NCI-H1105 (cell line): ENCODE measurements around the gene CNIH1.
"Not testable (repeated sequence)": the region's sequence is repeated elsewhere in the genome, so short reads cannot be mapped to it uniquely, and the experiment has no call there.

Experiments used
- DNase-seq: peaks from one replicate; lab custom pipeline; 2025; lab: John Stamatoyannopoulos, UW

Gene CNIH1

DNA sequence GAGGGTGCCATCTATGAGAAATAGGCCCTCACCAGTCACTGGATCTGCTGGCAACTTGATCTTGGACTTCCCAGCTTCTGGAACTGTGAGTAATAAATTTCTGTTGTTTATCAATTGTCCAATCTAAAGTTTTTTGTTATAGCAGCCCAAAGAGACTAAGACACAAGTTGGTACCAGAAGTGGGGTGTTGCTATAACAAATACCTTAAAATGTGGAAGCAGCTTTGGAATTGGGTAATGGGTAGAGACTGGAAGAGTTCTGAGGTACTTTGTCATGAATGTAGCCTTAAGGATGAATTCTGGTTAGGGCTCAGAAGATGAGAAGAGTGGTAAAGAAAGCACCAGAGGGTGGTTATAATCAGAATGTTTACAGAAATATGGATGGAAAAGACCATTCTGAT, 26.1 kb upstream of the CNIH1 start:
- DNase-seq = no peak

DNA sequence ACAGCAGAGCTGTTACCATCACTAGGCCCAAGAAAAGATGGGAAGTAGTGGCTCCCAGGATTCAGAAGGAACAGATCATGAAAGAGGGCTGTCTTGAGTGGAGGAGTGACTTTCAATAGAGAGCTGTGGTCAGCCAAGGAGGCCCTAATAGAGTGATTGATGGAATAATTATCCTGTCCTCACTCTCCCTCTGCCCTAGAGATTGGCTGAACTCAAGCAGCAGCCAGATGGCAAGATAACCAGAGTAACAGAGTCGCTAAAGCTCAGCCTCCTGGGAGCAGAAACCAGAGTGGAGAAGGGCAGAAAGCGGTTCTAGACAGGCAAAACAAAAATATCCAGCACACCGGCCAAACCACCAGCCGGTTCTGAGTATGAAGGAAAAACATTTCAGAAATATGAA, 24.5 kb upstream of the CNIH1 start:
- DNase-seq = no peak

DNA sequence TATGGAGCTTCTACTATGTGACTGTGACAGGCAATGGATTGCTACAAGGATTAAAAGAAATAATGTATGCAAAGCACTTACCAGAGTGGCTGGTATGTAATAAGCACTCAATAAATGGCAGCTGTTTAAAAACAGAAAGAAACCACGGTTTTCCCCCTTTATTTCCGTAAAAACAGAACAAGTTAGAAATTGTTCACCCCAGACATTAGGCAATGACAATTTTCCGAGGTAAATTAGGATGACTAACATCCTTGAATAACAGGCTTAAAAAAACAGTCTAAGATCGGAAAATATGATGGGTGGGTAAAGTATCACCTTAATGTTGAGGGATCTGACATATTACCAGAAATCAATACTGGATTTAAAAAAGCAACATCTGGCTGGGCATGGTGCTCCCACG, 20.9 kb upstream of the CNIH1 start:
- DNase-seq = no peak

DNA sequence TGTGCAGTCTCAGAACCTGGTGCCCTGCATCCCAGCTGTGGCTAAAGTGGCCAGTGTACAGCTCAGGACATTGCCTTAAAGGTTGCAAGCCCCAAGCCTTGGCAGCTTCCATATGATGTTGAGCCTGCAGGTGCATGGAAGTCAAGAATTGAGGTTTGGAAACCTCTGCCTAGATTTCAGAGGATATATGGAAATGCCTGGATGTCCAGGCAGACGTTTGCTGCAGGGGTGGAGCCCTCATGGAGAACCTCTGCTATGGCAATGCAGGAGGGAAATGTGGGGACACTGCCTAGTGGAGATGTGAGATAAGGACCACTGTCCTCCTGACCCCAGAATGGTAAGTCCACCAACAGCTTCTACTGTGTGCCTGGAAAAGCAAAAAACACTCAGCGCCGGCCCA, 17.9 kb upstream of the CNIH1 start:
- no peak for DNase-seq

DNA sequence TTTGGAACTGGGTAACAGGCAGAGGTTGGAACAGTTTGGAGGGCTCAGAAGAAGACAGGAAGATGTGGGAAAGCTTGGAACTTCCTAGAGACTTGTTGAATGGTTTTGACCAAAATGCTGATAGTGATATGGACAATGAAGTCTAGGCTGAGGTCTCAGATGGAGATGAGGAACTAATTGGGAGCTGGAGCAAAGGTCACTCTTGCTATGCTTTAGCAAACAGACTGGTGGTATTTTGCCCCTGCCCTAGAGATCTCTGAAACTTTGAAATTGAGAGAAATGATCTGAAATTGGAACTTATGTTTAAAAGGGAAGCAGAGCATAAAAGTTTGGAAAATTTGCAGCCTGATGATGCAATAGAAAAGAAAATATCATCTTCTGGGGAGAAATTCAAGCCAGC, 17.4 kb upstream of the CNIH1 start:
- DNase-seq = not testable (repeated sequence)

DNA sequence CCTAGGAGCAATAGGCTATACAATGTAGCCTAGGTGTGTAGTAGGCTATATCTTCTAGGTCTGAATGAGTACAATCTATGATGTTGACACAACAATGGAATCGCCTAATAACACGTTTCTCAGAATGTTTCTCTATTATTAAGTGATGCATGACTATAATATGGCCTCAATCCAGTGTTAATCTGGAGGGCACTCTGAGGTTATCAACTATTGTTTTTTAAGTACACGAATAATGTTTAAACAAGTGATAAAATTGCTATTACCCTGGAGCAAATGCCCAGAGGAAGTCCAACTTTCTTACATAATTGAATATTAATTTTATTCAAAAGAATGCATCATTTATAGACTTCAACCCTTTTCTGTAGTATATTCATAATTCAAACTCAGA, 16.4 kb upstream of the CNIH1 start:
- DNase-seq = no peak

DNA sequence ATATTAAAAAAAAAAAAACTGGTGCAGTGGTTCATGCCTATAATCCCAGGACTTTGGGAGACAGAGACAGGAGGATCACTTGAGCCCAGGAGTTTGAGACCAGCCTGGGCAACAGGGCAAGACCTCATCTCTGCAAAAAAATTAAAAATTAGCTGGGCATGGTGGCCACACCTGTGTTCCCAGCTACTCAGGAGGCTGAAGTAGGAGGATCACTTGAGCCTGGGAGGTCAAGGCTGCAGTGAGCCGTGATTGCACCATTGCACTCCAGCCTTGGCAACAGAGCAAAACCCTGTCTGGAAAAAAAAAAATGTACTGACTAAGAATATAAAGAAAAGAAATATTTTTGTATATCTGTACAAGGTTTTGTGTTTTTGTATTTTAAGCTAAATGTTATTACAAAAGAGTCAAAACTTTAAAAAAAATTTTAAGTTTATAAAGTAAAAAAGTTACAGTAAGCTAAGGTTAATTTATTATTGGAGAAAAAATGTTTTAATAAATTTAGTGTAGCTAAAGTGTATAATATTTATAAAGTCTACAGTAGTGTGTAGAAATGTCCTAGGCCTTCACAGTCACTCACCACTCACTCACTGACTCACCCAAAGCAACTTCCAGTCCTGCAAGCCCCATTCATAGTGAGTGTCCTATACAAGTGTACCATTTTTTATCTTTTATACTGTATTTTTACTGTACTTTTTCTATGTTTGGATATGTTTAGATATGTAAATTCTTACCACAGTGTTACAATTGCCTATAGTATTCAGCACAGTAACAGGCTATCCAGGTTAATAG, 15.8 kb upstream of the CNIH1 start:
- not testable (repeated sequence) for DNase-seq

DNA sequence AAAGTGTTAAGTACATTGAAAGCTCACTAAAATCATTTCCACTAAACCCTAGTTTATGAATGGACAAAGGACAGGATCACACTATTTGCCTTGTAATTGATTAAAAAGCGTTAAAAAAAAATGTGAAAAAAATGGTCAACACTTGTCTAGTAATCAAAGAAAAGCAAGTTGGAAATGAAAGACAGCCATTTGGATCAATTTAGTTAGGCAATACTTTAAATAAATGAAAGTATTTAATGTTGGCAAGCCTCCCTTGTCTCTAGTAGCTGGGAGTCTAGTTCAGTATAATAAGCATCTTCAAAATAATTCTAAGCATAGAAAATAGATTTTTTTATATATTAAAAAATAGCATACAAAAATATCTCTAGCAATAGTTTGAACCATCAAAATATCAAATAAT, 14.2 kb upstream of the CNIH1 start:
- no peak for DNase-seq

DNA sequence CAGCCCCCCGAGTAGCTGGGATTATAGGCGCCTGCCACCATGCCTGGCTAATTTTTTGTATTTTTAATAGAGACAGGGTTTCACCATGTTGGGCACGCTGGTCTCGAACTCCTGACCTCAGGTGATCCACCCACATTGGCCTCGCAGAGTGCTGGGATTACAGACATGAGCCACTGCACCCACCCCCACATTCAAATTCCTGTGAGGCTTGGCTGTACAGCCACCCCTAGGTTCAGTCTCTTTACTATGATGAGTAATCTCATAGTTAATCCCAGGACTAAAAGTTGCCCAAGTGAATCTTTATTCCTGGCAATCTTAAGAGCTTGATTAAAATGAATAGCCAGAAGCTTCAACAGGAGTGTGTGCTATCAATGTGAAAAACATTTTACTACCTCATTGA, 12.8 kb upstream of the CNIH1 start:
- not testable (repeated sequence) for DNase-seq

DNA sequence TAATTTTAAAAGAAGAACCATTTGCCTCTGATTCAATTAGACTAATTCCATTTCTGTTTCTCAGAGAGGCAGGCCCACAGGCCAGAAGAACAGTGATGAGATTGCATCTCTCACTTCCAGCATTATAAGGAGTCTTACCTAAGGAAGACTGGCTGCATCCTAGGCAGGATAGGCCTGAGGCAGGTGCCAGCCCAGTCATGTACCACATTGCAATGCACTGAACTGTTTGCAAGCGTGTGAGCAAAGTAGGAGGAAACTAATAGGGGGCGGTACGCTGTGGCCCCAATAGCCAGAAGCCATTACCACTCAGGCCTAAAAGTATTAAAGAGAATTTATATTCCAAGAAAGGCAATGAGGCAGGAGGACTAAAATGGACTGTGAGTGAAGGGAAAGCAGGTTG, 12.1 kb upstream of the CNIH1 start:
- DNase-seq = no peak

DNA sequence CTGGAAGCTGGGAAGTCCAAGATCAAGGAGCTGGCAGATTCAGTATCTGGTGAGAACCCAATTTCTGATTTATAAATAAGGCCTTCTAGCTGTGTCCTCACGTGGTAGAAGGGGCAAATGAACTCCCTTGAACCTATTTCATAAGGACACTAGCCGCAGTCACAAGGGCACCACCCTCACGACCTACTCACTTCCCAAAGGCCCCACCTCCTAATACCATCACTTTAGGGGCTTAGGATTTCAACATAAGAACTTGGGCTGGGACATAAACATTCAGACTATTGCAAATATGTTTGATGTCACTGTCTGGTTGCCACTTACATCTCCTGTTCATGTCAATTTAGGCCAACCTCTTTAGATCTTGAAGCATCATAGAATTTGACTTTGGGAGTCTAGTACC, 10.8 kb upstream of the CNIH1 start:
- DNase-seq = no peak

DNA sequence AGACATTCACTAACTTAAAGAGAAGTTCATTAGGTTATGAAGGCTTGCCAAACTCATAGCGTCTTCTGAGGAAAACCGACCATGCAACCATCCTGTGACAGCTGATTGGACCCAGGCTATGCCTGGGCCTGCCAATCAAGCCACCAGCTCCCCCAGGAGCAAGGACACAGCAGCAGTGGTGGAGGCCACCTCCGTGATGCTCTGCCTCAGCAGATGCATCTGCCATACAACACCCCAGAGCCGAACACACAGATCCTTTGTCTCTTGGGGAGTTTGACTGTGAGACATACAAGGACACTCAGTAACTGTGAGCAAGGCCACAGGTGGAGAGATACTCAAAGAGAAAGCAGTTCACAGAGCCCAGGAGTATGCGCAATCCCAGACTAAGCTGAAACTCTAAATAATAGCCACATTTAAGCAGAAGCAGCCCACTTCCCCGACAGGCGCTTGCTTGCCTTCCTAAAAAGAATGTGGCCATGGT, 10.0 kb upstream of the CNIH1 start:
- DNase-seq = no peak

DNA sequence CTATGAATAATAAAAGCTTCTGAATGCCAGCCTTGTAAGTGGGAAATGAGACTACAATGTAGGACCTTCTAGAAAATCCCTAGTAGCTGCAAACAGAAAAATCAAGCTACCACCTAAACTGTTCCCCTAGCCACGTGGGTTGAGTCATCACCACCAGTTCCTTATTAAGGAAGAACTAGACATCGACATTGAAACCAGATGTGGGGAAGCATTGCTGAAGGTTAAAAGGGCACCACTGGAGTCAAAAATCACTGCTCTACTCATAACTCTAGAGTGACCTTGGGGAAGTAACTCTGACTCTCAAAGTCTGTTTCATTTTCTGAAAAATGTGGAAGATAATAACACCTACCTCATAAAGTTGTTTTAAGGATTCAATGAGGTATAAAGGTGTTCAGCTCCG, 9.4 kb upstream of the CNIH1 start:
- no peak for DNase-seq

DNA sequence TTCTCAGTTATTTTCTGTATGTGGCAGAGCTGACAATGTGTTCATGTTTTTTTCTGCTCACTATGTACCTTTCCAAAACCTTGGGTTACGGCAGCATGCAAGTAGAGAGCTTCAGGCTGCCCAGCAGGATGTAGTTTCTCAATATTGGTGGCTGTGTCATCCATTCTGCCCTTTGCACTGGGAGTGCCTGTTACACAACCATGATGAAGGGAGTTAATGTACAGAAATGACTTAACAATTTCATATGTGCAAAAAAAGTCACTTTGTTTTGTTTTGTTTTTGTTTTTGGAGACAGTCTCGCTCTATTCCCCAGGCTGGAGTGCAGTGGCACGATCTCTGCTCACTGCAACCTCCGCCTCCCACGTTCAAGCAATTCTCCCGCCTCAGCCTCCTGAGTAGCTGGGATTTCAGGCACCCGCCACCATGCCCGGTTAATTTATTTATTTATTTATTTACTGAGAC, 6.1 kb upstream of the CNIH1 start:
- DNase-seq = no peak

DNA sequence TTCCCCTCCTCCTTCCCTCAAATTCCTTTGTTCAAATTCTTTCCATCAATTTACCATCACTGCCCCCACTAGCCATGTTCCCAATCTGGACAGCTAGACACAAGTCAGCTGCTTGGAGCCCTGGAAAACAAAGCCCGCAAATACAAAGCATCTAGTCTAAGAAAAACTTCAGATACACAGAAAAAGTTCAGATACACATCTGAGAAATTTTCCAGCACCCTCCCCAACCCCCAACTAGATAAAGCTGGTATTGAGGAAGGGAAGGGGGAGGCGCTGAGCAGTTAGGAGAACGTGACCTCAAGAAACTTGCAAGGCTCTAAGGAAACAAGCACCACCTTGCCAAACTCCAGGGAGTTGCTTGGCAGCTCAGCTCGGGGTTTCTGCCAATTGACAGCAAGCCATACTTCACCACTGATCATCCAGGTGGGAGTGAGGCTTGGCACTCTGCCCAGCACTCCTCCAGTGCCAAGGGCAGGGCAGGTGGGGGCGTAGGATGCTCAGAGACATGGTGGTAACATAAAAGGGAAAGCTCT, 5.1 kb upstream of the CNIH1 start:
- peak; percentile 93 for DNase-seq

DNA sequence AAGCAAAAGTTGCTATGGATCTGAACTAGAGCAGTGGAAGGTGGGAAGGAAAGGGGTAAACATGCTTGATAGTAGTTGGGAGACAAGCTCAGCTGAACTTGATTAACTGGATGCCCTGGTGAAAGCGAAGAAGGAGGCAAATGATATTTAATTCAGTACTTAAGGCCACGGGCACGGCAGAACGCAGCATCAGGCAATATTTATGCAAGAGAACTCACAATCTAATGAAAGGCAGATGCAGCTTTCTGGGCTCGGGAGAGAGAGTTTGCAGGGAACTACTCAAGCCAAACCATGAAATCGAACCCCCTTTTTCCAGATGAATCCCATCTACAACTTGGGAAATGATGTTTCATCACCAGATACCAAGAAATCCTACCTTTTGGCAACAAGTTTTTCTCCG, 3.5 kb upstream of the CNIH1 start:
- no peak for DNase-seq

DNA sequence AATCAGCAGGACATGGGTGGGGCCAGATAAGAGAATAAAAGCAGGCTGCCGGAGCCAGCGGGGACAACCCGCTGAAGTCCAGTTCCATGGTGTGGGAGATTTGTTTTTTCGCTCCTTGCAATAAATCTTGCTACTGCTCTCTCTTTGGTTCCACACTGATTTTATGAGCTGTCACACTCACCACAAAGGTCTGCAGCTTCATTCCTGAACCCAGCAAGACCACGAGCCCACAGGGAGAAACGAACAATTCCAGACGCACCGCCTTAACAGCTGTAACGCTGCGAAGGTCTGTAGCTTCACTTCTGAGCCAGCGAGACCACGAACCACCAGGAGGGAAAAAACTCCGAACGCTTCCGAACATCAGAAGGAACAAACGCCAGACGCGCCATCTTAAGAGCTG, 2.8 kb upstream of the CNIH1 start:
- no peak for DNase-seq

DNA sequence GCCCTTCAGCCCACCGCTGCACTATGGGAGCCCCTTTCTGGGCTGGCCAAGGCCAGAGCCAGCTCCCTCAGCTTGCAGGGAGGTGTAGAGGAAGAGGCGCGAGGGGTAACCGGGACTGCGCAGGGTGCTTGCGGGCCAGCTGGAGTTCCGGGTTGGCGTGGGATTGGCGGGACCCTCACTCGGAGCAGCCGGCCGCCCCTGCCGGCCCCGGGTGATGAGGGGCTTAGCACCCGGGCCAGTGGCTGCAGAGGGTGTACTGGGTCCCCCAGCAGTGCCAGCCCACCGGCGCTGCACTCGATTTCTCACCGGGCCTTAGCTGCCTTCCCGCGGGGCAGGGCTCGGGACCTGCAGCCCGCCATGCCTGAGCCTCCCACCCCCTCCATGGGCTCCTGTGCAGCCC, 1.8 kb upstream of the CNIH1 start:
- DNase-seq = not testable (repeated sequence)

DNA sequence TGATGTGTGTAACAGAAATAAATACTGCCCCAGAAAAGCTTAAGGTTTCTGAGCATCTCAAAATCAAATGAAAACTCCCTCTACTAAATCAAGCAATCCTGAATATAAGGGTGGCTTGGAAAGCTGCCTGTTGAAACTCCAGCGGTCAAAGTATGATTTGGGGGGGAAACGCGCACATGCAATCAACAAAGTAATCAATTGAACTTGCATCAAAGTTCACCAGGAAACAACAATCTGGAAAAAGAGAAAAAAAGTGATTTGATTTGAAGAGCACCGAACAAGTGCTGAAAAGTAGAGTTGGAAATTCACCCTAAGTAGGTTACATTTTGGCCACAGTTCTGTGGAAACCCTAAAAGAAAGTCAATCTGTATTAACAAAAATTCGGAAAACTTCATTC, 700 bp downstream of the CNIH1 start:
- DNase-seq = no peak

DNA sequence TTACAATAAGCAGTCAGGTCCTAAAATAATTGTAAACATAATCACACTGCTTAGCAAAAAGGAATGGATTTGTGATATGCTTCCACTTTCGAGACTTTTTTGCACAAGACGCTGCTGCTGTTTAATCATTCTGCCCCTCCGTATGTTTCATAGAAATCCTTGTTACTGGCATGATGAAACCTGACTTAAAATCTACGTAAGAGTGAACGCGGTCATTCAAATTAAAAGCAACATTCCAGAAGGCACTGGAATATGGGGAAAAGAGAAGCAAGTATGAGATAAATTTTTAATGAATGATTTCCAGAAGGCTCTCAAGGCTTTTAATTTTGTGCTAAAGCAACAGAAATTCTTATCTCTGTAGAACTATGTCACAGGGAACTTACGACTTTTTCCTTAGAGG, 1.1 kb downstream of the CNIH1 start:
- no peak for DNase-seq

DNA sequence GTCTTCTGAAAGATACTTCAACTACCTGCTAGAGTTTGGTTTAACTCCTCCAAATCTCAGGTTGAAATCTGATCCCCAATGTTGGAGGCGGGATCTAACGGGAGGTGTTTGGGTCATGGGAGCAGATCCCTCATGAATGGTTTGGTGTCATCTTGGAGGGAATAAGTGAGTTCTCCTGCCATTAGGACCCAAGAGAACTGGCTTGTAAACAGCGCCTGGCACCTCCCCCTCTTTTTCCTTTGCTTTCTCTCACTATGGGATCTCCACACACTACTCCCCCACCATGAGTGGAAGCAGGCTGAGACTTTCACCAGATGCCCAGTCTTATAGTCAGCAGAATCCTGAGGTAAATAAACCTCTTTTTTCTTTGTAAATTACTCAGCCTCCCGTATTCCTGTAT, 2.5 kb downstream of the CNIH1 start:
- no peak for DNase-seq

DNA sequence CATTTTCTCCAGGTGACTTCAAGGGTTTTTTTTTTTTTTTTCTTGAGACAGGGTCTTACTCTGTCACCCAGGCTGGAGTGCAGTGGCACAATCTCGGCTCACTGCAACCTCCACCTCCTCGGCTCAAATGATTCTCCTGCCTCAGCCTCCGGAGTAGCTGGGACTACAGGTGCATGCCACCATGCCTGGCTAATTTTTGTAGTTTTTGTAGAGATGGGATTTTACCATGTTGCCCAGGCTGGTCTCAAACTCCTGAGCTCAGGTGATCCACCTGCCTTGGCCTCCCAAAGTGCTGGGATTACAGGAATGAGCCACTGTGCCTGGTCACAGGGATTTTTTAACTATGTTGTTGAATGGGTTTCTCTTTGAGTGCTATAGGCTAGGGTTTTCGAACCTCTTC, 3.2 kb downstream of the CNIH1 start:
- not testable (repeated sequence) for DNase-seq

DNA sequence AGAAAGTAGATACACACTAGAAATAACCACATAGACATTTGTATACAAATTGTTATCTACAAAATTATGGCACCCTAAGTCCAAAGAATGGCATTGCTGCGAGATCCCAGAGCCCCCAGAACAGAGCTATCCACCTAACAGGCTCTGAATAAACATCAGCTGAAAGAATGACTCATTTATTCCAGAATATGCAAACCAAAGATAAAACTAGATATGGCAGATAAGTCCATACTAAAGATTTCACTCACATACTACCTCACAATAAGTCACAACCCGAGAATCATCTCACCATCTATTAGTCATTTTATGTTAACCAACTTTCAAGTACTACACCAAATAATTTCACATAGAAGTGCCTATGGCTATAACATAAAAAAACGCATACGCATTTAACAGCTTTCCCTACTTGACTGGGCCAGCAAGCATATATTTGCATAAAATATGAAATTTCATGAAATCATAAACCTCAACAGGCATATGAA, 5.6 kb downstream of the CNIH1 start:
- no peak for DNase-seq

DNA sequence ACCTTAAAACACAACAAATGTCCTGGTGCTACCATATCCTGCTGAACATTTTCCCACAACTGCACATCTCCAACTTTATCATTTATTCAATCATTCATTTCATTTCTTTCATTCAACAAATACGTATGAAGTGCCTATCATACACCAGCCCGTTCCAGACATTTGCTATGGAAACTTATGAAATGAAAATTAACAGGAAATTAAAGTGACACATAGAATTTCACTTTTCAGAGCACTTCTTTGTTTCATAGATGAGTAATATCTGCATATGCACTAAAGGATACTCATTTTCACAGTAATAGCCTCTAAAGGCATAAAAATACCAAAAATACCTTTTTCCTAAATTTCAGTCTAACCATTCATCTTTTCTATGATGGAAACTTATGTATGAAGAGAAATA, 12.6 kb downstream of the CNIH1 start:
- DNase-seq = no peak
